ENCODE measurements around the gene CBLC.
A peak's percentile ranks its signal among the peaks of the same experiment; 100 is the strongest.

CBLC gene

GRCh38 chr19:44752816-44753625, 24.7 kb upstream of the CBLC start:
- H3K4me3 ChIP-seq (ENCODE audit: insufficient read length, low read depth) = no peak overlapping the region
- peaks cover 7% of the 10 kb centered on the region for H3K36me3 ChIP-seq (ENCODE audit: insufficient read depth, insufficient read length, low read length)

GRCh38 chr19:44753626-44753931, 24.1 kb upstream of the CBLC start:
- H3K4me1 ChIP-seq (ENCODE audit: insufficient read depth, insufficient read length) = peaks cover 20% of the 10 kb centered on the region
- peak overlapping the region; percentile 38 for H3K4me3 ChIP-seq (ENCODE audit: insufficient read length, low read depth)
- peaks cover 48% of the 10 kb centered on the region for H3K27me3 ChIP-seq (ENCODE audit: insufficient read depth, insufficient read length)
- H3K9ac ChIP-seq (ENCODE audit: insufficient read length, low read depth) = peak overlapping the region; percentile 72
- peaks cover 7% of the 10 kb centered on the region for H3K36me3 ChIP-seq (ENCODE audit: insufficient read depth, insufficient read length, low read length)
- no peaks in the 10 kb centered on the region for H3K9me3 ChIP-seq (ENCODE audit: insufficient read depth, low read length)
- no peak for TF ChIP-seq SUZ12 (IDR thresholded peaks at IDR 0.05; ENCODE audit: extremely low read depth, insufficient read depth, insufficient read length)
- TF ChIP-seq ZNF274 (IDR thresholded peaks at IDR 0.05; ENCODE audit: low read depth, low read length) = no peak
- TF ChIP-seq YY1 (IDR thresholded peaks at IDR 0.05; ENCODE audit: insufficient read depth, insufficient read length) = no peak
- no peak for DNase-seq (ENCODE audit: low read depth, low spot score)

More at GRCh38 chr19:44752816-44753625, 24.7 kb upstream of the CBLC start:
- Histone ChIP-seq H3K9me3 (ENCODE audit: insufficient read depth, low read length) (no peaks in the 10 kb centered on the region), H3K4me1 (ENCODE audit: insufficient read depth, insufficient read length) (peaks cover 17% of the 10 kb centered on the region), H3K27me3 (ENCODE audit: insufficient read depth, insufficient read length) (peaks cover 48% of the 10 kb centered on the region), H3K9ac (ENCODE audit: insufficient read length, low read depth) (no peak overlapping the region)
- peak; percentile 28 for DNase-seq (ENCODE audit: low read depth, low spot score)
- TF ChIP-seq YY1 (IDR thresholded peaks at IDR 0.05; ENCODE audit: insufficient read depth, insufficient read length) (no peak), SUZ12 (IDR thresholded peaks at IDR 0.05; ENCODE audit: extremely low read depth, insufficient read depth, insufficient read length) (no peak), ZNF274 (IDR thresholded peaks at IDR 0.05; ENCODE audit: low read depth, low read length) (no peak)

GRCh38 chr19:44753932-44754749, 23.5 kb upstream of the CBLC start:
- peaks cover 20% of the 10 kb centered on the region for H3K4me1 ChIP-seq (ENCODE audit: insufficient read depth, insufficient read length)
- peaks cover 7% of the 10 kb centered on the region for H3K36me3 ChIP-seq (ENCODE audit: insufficient read depth, insufficient read length, low read length)
- H3K9me3 ChIP-seq (ENCODE audit: insufficient read depth, low read length) = no peaks in the 10 kb centered on the region
- H3K27me3 ChIP-seq (ENCODE audit: insufficient read depth, insufficient read length) = peaks cover 45% of the 10 kb centered on the region
- peak overlapping the region; percentile 38 for H3K4me3 ChIP-seq (ENCODE audit: insufficient read length, low read depth)
- peak overlapping the region; percentile 72 for H3K9ac ChIP-seq (ENCODE audit: insufficient read length, low read depth)
- no peak for TF ChIP-seq ZNF274 (IDR thresholded peaks at IDR 0.05; ENCODE audit: low read depth, low read length)
- TF ChIP-seq SUZ12 (IDR thresholded peaks at IDR 0.05; ENCODE audit: extremely low read depth, insufficient read depth, insufficient read length) = no peak
- no peak for TF ChIP-seq YY1 (IDR thresholded peaks at IDR 0.05; ENCODE audit: insufficient read depth, insufficient read length)
- no peak for DNase-seq (ENCODE audit: low read depth, low spot score)

GRCh38 chr19:44754750-44755080, 23.0 kb upstream of the CBLC start:
- no peak for DNase-seq (ENCODE audit: low read depth, low spot score)
- Histone ChIP-seq H3K4me3 (ENCODE audit: insufficient read length, low read depth) (peak overlapping the region; percentile 18), H3K36me3 (ENCODE audit: insufficient read depth, insufficient read length, low read length) (peaks cover 9% of the 10 kb centered on the region), H3K9me3 (ENCODE audit: insufficient read depth, low read length) (no peaks in the 10 kb centered on the region), H3K9ac (ENCODE audit: insufficient read length, low read depth) (peak overlapping the region; percentile 61), H3K4me1 (ENCODE audit: insufficient read depth, insufficient read length) (peaks cover 20% of the 10 kb centered on the region), H3K27me3 (ENCODE audit: insufficient read depth, insufficient read length) (peaks cover 39% of the 10 kb centered on the region)
- TF ChIP-seq YY1 (IDR thresholded peaks at IDR 0.05; ENCODE audit: insufficient read depth, insufficient read length) (no peak), ZNF274 (IDR thresholded peaks at IDR 0.05; ENCODE audit: low read depth, low read length) (no peak), SUZ12 (IDR thresholded peaks at IDR 0.05; ENCODE audit: extremely low read depth, insufficient read depth, insufficient read length) (no peak)

- no peak for TF ChIP-seq YY1 (IDR thresholded peaks at IDR 0.05; ENCODE audit: insufficient read depth, insufficient read length)
- TF ChIP-seq ZNF274 (IDR thresholded peaks at IDR 0.05; ENCODE audit: low read depth, low read length) = no peak
- TF ChIP-seq SUZ12 (IDR thresholded peaks at IDR 0.05; ENCODE audit: extremely low read depth, insufficient read depth, insufficient read length) = no peak
- Histone ChIP-seq H3K27me3 (ENCODE audit: insufficient read depth, insufficient read length) (peaks cover 36% of the 10 kb centered on the region), H3K4me1 (ENCODE audit: insufficient read depth, insufficient read length) (peaks cover 20% of the 10 kb centered on the region), H3K9ac (ENCODE audit: insufficient read length, low read depth) (peak overlapping the region; percentile 61), H3K36me3 (ENCODE audit: insufficient read depth, insufficient read length, low read length) (peaks cover 11% of the 10 kb centered on the region), H3K9me3 (ENCODE audit: insufficient read depth, low read length) (no peaks in the 10 kb centered on the region), H3K4me3 (ENCODE audit: insufficient read length, low read depth) (no peak overlapping the region)
- DNase-seq (ENCODE audit: low read depth, low spot score) = no peak
Measured at GRCh38 chr19:44755219-44755618, 22.5 kb upstream of the CBLC start.

GRCh38 chr19:44756089-44756562, 21.6 kb upstream of the CBLC start:
- peaks cover 6% of the 10 kb centered on the region for H3K36me3 ChIP-seq (ENCODE audit: insufficient read depth, insufficient read length, low read length)
- no peak for TF ChIP-seq YY1 (IDR thresholded peaks at IDR 0.05; ENCODE audit: insufficient read depth, insufficient read length)
- TF ChIP-seq ZNF274 (IDR thresholded peaks at IDR 0.05; ENCODE audit: low read depth, low read length) = no peak
- TF ChIP-seq SUZ12 (IDR thresholded peaks at IDR 0.05; ENCODE audit: extremely low read depth, insufficient read depth, insufficient read length) = no peak
- no peak for DNase-seq (ENCODE audit: low read depth, low spot score)
- H3K4me3 ChIP-seq (ENCODE audit: insufficient read length, low read depth) = no peak overlapping the region
- H3K4me1 ChIP-seq (ENCODE audit: insufficient read depth, insufficient read length) = peaks cover 23% of the 10 kb centered on the region
- no peak overlapping the region for H3K9ac ChIP-seq (ENCODE audit: insufficient read length, low read depth)
- H3K9me3 ChIP-seq (ENCODE audit: insufficient read depth, low read length) = no peaks in the 10 kb centered on the region
- peaks cover 30% of the 10 kb centered on the region for H3K27me3 ChIP-seq (ENCODE audit: insufficient read depth, insufficient read length)

All from NT2/D1 (cell line).